Fibroblast of skin of back (primary cell): ENCODE measurements around the gene SF3B2.
"Not testable (repeated sequence)": the region's sequence is repeated elsewhere in the genome, so short reads cannot be mapped to it uniquely, and the experiment has no call there.

Experiments
- DNase-seq: peaks from one replicate; pipeline ENCODE4 v3.0.0-alpha.2; 2013

The SF3B2 gene

DNA sequence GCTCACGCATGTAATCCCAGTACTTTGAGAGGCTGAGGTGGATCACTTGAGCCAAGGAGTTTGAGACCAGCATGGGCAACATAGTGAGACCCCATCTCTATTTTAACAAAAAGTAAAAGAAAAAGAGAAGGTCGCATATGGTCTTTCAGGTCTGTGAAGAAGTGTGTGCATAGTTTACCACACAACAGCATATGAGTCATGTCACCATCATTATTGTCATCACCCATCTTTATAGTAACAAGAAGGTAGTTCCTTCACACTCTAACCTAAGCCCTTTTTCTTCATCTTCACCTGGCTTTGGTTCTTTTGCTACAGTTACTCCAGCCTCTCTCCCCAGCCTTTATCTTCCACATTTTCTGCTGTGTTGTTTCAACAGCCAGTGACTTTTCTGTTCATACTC, 57.1 kb downstream of the SF3B2 start:
- DNase-seq, result no peak

DNA sequence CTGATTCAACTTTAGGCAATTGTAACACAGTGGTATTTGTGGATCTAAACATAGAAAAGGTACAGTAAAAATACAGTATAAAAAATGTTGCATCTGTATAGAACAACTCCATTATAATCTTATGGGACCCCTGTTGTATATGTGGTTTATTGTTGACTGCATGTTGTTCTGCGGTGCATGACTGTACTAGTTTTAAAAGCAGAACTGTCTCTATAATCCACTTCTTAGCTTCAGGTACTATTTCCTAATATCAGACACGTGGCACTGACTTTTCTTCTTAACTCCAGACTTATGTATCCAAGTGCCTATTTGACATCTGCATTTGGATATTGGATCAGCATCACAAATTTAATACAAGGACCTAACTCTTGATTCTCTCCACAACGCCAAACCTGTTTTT, 59.0 kb downstream of the SF3B2 start:
- DNase-seq, result no peak

GRCh38 chr11:66112041-66112491, 59.9 kb downstream of the SF3B2 start:
- DNase-seq, result no peak

DNA sequence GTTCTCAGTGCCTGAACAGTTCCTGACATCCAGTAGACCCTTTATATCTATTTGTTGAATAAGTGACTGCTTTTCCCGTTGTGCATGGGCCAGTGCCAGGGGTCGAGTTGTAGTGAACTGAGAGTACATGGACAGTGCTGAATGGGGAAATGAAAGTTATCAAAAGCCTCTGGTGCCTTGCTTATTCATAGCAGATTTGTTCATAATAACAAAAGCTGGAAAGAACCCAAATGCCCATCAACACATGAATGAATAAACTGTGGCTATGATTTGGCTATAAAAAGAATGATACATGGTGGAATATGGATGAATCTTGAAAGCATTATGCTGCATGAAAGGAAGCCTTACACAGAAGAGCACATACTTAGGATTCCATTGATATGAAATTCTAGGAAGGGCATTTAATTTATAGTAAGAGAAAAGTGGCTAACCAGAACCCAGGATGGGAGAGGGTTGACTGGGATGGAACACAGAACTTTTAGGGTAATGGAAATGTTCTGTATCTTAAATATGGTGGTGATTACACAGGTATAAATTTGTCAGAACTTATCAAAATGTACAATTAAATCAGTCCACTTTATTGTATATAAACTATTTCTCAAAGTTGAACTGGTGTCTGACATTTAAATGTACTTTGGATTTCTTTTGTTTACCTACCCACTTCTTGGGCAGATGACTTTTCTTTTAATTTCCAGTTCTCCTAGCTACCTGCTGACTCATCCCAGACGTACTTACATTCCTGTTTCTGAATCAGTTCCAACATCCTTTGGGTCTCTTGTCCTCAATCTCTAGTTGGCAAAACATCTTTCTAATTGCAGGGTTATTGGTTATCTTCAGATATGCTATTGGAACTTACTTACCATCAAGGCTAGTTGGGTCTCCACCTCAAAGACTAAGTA, 60.7 kb downstream of the SF3B2 start:
- DNase-seq, result peak; percentile 91

DNA sequence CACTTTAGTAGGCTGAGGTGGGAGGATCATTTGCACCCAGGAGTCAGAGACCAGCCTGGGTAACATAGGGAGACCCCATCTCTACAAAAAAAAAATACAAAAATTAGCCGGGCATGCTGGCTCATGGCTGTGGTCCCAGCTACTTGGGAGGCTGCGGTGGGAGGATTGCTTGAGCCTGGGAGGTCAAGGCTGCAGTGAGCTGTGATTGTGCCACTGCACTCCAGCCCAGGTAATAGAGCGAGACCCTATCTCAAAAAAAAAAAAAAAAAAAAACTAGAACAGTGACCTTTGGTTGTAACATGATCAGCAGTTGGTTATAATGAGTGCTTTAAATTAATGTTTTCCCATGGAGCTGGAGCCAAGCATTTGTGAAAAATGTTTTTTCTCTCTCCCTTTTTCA, 62.8 kb downstream of the SF3B2 start:
- not testable (repeated sequence) for DNase-seq

DNA sequence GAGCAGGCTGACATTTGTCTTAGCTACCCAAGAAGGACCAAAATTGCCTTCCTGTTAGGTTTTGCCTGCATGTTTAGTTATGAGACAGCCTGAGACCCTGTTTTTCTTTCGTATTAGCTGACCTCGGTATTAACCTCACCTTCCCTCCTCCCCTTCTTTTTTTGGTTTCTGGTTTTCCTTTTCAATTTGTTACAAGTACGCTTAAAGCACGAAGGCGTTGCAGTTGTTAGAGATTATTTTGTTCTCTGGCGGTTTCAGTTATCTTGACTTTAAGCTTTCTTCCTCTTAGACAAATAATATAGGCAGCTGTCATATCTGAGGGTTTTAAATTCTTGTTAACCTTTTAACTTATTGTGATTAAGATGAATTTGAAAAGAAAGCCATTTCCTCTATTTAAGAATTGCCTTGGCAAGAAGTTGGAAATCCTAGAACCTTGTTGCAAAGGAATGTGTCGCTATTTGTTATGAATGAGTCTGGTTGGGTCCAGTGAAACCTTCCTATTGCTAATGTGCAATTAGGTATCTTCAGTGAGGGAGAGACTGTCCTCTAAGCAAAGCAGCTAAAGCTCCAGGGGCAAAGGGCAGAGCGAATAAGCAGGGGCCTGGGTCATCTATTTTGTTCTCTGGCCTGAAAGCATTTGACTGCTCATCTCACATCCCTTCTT, 63.6 kb downstream of the SF3B2 start:
- no peak for DNase-seq

GRCh38 chr11:66116576-66117361, 64.6 kb downstream of the SF3B2 start:
- DNase-seq, result no peak

GRCh38 chr11:66118847-66119246, 66.7 kb downstream of the SF3B2 start:
- no peak for DNase-seq
